MM.1S (cell line): ENCODE measurements around the gene DTNB.

Experiments used
- DNase-seq: peaks from one replicate; pipeline ENCODE4 v3.0.0-alpha.2; 2015
- H2AFZ ChIP-seq: fragments of 300-600 bp; sonication (generic); 2 replicates; pipeline ENCODE4 v1.6.0; 2016; ENCODE audit warnings: antibody characterized with exemption, low read length
- H3F3A ChIP-seq: fragments of 300-600 bp; sonication (generic); 2 replicates; pipeline ENCODE4 v1.6.1; 2016; ENCODE audit warnings: mild to moderate bottlenecking, antibody characterized with exemption, low read length, moderate library complexity, mixed read lengths; ENCODE audit not compliant: insufficient read depth
- H3K27ac ChIP-seq: fragments of 300-600 bp; sonication (generic); 2 replicates; pipeline ENCODE4 v1.5.1; 2016; ENCODE audit warnings: mild to moderate bottlenecking, low read length
- H3K27me3 ChIP-seq: fragments of 300-600 bp; sonication (generic); replicated peaks from 2 replicates; pipeline ENCODE4 v1.6.0; 2016; ENCODE audit warnings: low read length; ENCODE audit not compliant: insufficient read depth
- H3K36me3 ChIP-seq: fragments of 300-600 bp; sonication (generic); replicated peaks from 2 replicates; pipeline ENCODE4 v1.6.1; 2016; ENCODE audit warnings: mild to moderate bottlenecking, low read length, mixed read lengths; ENCODE audit not compliant: insufficient read depth
- H3K4me1 ChIP-seq: fragments of 300-600 bp; sonication (generic); 2 replicates; pipeline ENCODE4 v1.6.1; 2016; ENCODE audit warnings: low read length, mixed read lengths
- H3K4me2 ChIP-seq: fragments of 300-600 bp; sonication (generic); 2 replicates; pipeline ENCODE4 v1.6.0; 2016; ENCODE audit warnings: low read depth, low read length
- H3K4me3 ChIP-seq: fragments of 300-600 bp; sonication (generic); 2 replicates; pipeline ENCODE4 v1.5.1; 2016; ENCODE audit warnings: low read length, mixed read lengths
- H3K79me2 ChIP-seq: fragments of 300-600 bp; sonication (generic); 2 replicates; pipeline ENCODE4 v1.6.1; 2016; ENCODE audit warnings: mixed run types, low read length, mixed read lengths
- H3K9ac ChIP-seq: fragments of 300-600 bp; sonication (generic); 2 replicates; pipeline ENCODE4 v1.6.1; 2016; ENCODE audit warnings: low read length, mixed read lengths
- H3K9me2 ChIP-seq: fragments of 300-600 bp; sonication (generic); replicated peaks from 2 replicates; pipeline ENCODE4 v1.6.1; 2016; ENCODE audit warnings: mild to moderate bottlenecking, low read length, mixed read lengths; ENCODE audit not compliant: insufficient read depth
- H3K9me3 ChIP-seq: fragments of 300-600 bp; sonication (generic); replicated peaks from 2 replicates; pipeline ENCODE4 v1.6.1; 2016; ENCODE audit warnings: mild to moderate bottlenecking, low read length, mixed read lengths; ENCODE audit not compliant: insufficient read depth
- H4K20me1 ChIP-seq: fragments of 300-600 bp; sonication (generic); 2 replicates; pipeline ENCODE4 v1.6.1; 2016; ENCODE audit warnings: mild to moderate bottlenecking, low read length, moderate library complexity, mixed read lengths; ENCODE audit not compliant: insufficient read depth
- EZH2 ChIP-seq: fragments of 300-600 bp; sonication (generic); optimal IDR thresholded peaks from 2 replicates; pipeline ENCODE3; 2017; ENCODE audit warnings: low read depth, mild to moderate bottlenecking, antibody characterized with exemption, low read length, mixed read lengths
- EZH2phosphoT487 ChIP-seq: fragments of 300-600 bp; sonication (generic); IDR thresholded peaks from 2 replicates; pipeline ENCODE4 v1.6.1; 2018; ENCODE audit warnings: antibody characterized with exemption, low read length
- TF ChIP-seq, protein P1 (sequence below): fragments of 300-600 bp; sonication (generic); IDR thresholded peaks from 2 replicates; pipeline ENCODE4 v1.5.1; 2016; ENCODE audit warnings: antibody characterized with exemption, low read length, mixed read lengths

The DTNB gene

DNA sequence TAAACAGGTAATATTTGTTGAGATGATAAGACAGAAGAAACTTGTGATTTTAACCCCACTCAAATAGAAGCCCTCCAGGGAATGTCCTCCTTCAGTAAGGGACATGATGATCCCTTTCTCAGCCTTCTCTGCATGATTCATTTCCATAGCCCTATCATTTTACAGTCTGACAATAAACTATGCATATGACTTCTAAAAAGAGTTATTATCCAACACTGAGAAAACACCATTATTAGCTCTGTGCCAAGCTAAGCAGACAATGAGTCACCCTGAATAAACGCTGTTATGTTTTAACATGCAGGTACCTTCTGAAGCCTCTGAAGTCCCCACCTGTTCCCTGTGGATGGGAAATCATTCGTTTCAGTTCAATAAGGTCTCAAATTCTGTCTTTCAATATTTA, 54.7 kb downstream of the DTNB start:
- DNase-seq: no peak
- TF ChIP-seq EZH2 (no peak), EZH2phosphoT487 (no peak)
- TF ChIP-seq, protein P1, sequence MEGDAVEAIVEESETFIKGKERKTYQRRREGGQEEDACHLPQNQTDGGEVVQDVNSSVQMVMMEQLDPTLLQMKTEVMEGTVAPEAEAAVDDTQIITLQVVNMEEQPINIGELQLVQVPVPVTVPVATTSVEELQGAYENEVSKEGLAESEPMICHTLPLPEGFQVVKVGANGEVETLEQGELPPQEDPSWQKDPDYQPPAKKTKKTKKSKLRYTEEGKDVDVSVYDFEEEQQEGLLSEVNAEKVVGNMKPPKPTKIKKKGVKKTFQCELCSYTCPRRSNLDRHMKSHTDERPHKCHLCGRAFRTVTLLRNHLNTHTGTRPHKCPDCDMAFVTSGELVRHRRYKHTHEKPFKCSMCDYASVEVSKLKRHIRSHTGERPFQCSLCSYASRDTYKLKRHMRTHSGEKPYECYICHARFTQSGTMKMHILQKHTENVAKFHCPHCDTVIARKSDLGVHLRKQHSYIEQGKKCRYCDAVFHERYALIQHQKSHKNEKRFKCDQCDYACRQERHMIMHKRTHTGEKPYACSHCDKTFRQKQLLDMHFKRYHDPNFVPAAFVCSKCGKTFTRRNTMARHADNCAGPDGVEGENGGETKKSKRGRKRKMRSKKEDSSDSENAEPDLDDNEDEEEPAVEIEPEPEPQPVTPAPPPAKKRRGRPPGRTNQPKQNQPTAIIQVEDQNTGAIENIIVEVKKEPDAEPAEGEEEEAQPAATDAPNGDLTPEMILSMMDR: no peak
- no peaks in the 10 kb centered on the region for H3K79me2 ChIP-seq
- no peaks in the 10 kb centered on the region for H3K9me2 ChIP-seq
- no peaks in the 10 kb centered on the region for H3K27me3 ChIP-seq
- H3K9ac ChIP-seq: no peak overlapping the region
- no peak overlapping the region for H2AFZ ChIP-seq
- H3K27ac ChIP-seq: no peak overlapping the region
- H3K36me3 ChIP-seq: no peaks in the 10 kb centered on the region
- no peaks in the 10 kb centered on the region for H3F3A ChIP-seq
- H3K9me3 ChIP-seq: no peaks in the 10 kb centered on the region
- H3K4me2 ChIP-seq: no peak overlapping the region
- H3K4me3 ChIP-seq: no peak overlapping the region
- H3K4me1 ChIP-seq: no peaks in the 10 kb centered on the region
- no peaks in the 10 kb centered on the region for H4K20me1 ChIP-seq

GRCh38 chr2:25617948-25618646, 55.3 kb downstream of the DTNB start:
- Histone ChIP-seq H3K4me1 (no peaks in the 10 kb centered on the region), H3K9me3 (no peaks in the 10 kb centered on the region), H3K27me3 (no peaks in the 10 kb centered on the region), H3K4me3 (no peak overlapping the region), H3K9me2 (no peaks in the 10 kb centered on the region), H4K20me1 (no peaks in the 10 kb centered on the region), H2AFZ (no peak overlapping the region), H3K36me3 (no peaks in the 10 kb centered on the region), H3K79me2 (no peaks in the 10 kb centered on the region), H3F3A (no peaks in the 10 kb centered on the region), H3K4me2 (no peak overlapping the region), H3K9ac (no peak overlapping the region), H3K27ac (no peak overlapping the region)
- TF ChIP-seq EZH2 (no peak), EZH2phosphoT487 (no peak)
- TF ChIP-seq, protein P1: no peak
- DNase-seq: no peak

DNA sequence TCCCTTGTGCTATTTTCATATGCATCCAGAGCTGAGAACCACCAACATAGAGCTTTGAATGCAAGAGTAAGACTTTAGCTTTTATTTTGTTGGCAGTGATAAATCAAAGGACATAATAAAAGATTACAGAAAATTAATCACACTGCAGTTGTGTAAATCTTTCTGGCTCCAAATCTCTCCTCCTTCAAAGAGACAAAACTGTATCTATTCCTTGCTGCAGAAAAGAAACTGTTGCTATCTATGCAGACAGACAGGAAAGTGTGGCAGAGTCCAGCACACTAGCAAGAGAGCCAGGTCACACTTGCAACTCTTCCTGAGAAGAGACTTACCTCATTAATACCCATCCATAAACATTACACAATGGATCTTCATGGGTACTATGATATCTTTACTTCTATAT, 57.5 kb downstream of the DTNB start:
- TF ChIP-seq EZH2phosphoT487 (no peak), EZH2 (no peak)
- TF ChIP-seq, protein P1: no peak
- H3K4me2 ChIP-seq: no peak overlapping the region
- no peak overlapping the region for H2AFZ ChIP-seq

More for the DNA sequence above, 57.5 kb downstream of the DTNB start:
- Histone ChIP-seq H3K9ac (no peak overlapping the region), H3K4me3 (no peak overlapping the region), H3K36me3 (no peaks in the 10 kb centered on the region), H4K20me1 (no peaks in the 10 kb centered on the region), H3K4me1 (peaks cover 3% of the 10 kb centered on the region; the same call in 1 of the 2 replicates), H3K27ac (no peak overlapping the region), H3K79me2 (no peaks in the 10 kb centered on the region), H3K27me3 (no peaks in the 10 kb centered on the region), H3K9me2 (no peaks in the 10 kb centered on the region), H3K9me3 (no peaks in the 10 kb centered on the region), H3F3A (no peaks in the 10 kb centered on the region)
- no peak for DNase-seq
